GM12878 (cell line): ENCODE results near the gene NTRK1. TPM values are rescaled to one million over a fixed set of nuclear protein-coding genes. Genes with fewer than 3 reads are reported as not detected.

ENCODE experiments used
- ATAC-seq: fragments of 200-7000 bp; cut with Tn5 transposase; 3 replicates; pipeline ENCODE4 v1.9.1; 2020; ENCODE audit warnings: mild to moderate bottlenecking, moderate library complexity
- BruUV-seq: library from RNA; stranded (reverse); fragments of 400-500 nt; replicated peaks from 2 replicates; lab custom pipeline; 2021; lab: Mats Ljungman, UMichigan
- CTCF ChIA-PET: fragments of 300-600 bp; sonication (Branson Sonifier 250); formaldehyde crosslinking; extraction: SDS; loops from one replicate; lab custom pipeline; 2021; ENCODE audit warnings: inconsistent platforms; lab: Yijun Ruan, JAX
- POLR2A ChIA-PET: fragments of 350-600 bp; formaldehyde crosslinking; extraction: SDS; loops from one replicate; lab custom pipeline; 2021; ENCODE audit warnings: inconsistent platforms; lab: Charles Lee
- RAD21 ChIA-PET: fragments of 300-600 bp; sonication (Branson Sonifier 250); formaldehyde crosslinking; loops from one replicate; lab custom pipeline; 2023; ENCODE audit warnings: antibody characterized with exemption; ENCODE audit not compliant: unreplicated experiment; lab: Charles Lee
- SMC1A ChIA-PET: fragments of 300-600 bp; sonication (Branson Sonifier 250); formaldehyde crosslinking; loops from one replicate; lab custom pipeline; 2023; ENCODE audit not compliant: unreplicated experiment, uncharacterized antibody; lab: Charles Lee
- DNase-seq: peaks from one replicate; pipeline ENCODE4 v3.0.0-alpha.2; 2011; ENCODE audit warnings: low read depth, low spot score
- FAIRE-seq: peaks from 3 replicates; lab custom pipeline; 2011; peaks lifted over from hg19 to GRCh38; lab: Jason Lieb, UNC
- H2AFZ ChIP-seq: 2 replicates; pipeline ENCODE4 v1.6.0; 2011; ENCODE audit warnings: low read depth, low read length, control low read depth; ENCODE audit not compliant: control insufficient read depth
- H3K27ac ChIP-seq: 2 replicates; pipeline ENCODE4 v1.5.1; 2011; ENCODE audit warnings: control low read depth; ENCODE audit not compliant: control insufficient read depth, insufficient read depth
- H3K27me3 ChIP-seq, 2 experiments: replicated peaks in 1 of 2; 2 replicates each; pipeline versions ENCODE4 v1.6.0 to v1.6.1; 2011; ENCODE audit warnings: low read length in 1 of 2; ENCODE audit not compliant: control insufficient read depth in 2 of 2, insufficient read depth in 2 of 2
- H3K36me3 ChIP-seq, 2 experiments: 2 replicates each; pipeline ENCODE4 v1.5.1; 2011; ENCODE audit warnings: low read length in 1 of 2; ENCODE audit not compliant: control insufficient read depth in 2 of 2, insufficient read depth in 2 of 2
- H3K4me1 ChIP-seq: 2 replicates; pipeline ENCODE4 v1.6.1; 2011; ENCODE audit warnings: mild to moderate bottlenecking, low read length, moderate library complexity, mixed read lengths; ENCODE audit not compliant: control insufficient read depth, insufficient read depth
- H3K4me2 ChIP-seq: 2 replicates; pipeline ENCODE4 v1.6.0; 2011; ENCODE audit warnings: control low read depth; ENCODE audit not compliant: control insufficient read depth, insufficient read depth
- H3K4me3 ChIP-seq: fragments of 200-600 bp; sonication (generic); 2 replicates; pipeline ENCODE4 v1.5.1; 2016
- H3K79me2 ChIP-seq: 2 replicates; pipeline ENCODE4 v1.6.0; 2011; ENCODE audit warnings: low read length; ENCODE audit not compliant: control insufficient read depth, insufficient read depth
- H3K9ac ChIP-seq: 2 replicates; pipeline ENCODE4 v1.8.0; 2011; ENCODE audit warnings: low read length, control low read depth, mixed read lengths; ENCODE audit not compliant: control insufficient read depth, insufficient read depth
- H3K9me3 ChIP-seq: replicated peaks from 3 replicates; pipeline ENCODE4 v1.5.1; 2011; ENCODE audit warnings: mild to moderate bottlenecking, low read length; ENCODE audit not compliant: control insufficient read depth, insufficient read depth
- H4K20me1 ChIP-seq: 2 replicates; pipeline ENCODE4 v1.6.0; 2011; ENCODE audit not compliant: control insufficient read depth, insufficient read depth
- ATF7 ChIP-seq: fragments of 450-650 bp; IDR thresholded peaks from 2 replicates; pipeline ENCODE4 v1.6.1; 2016; ENCODE audit warnings: low read depth, mild to moderate bottlenecking
- BACH1 ChIP-seq: fragments of 450-650 bp; IDR thresholded peaks from 2 replicates; pipeline ENCODE4 v1.6.1; 2017; ENCODE audit warnings: mild to moderate bottlenecking, borderline replicate concordance
- BHLHE40 ChIP-seq, 2 experiments: fragments of 450-650 bp in 1 of 2; IDR thresholded peaks; 2 replicates each; pipeline ENCODE4 v1.6.1; 2011 to 2017; ENCODE audit warnings: low read depth in 2 of 2, borderline replicate concordance in 1 of 2, improper control_type of control experiment in 1 of 2, low read length in 1 of 2, mild to moderate bottlenecking in 1 of 2
- CHD1 ChIP-seq: IDR thresholded peaks from 2 replicates; pipeline ENCODE4 v1.6.1; 2012; ENCODE audit warnings: low read depth, low read length, improper control_type of control experiment
- DPF2 ChIP-seq: fragments of 450-650 bp; IDR thresholded peaks from 2 replicates; pipeline ENCODE4 v1.6.1; 2017; ENCODE audit warnings: mild to moderate bottlenecking
- HDAC6 ChIP-seq: fragments of 200-600 bp; sonication (generic); IDR thresholded peaks from one replicate; pipeline ENCODE4 v1.8.0; 2017; ENCODE audit warnings: antibody characterized with exemption; ENCODE audit not compliant: unreplicated experiment
- JUNB ChIP-seq: IDR thresholded peaks from 2 replicates; pipeline ENCODE4 v1.6.1; 2016; ENCODE audit warnings: antibody characterized with exemption, mild to moderate bottlenecking
- JUND ChIP-seq: IDR thresholded peaks from 2 replicates; pipeline ENCODE4 v1.6.1; 2012; ENCODE audit warnings: low read depth, mild to moderate bottlenecking, low read length, improper control_type of control experiment, moderate library complexity
- KLF5 ChIP-seq: fragments of 450-650 bp; IDR thresholded peaks from 2 replicates; pipeline ENCODE4 v1.6.1; 2014; ENCODE audit warnings: mild to moderate bottlenecking; ENCODE audit not compliant: partially characterized antibody
- NFIC ChIP-seq: IDR thresholded peaks from 2 replicates; pipeline ENCODE4 v1.6.1; 2012; ENCODE audit warnings: low read depth, mild to moderate bottlenecking, inconsistent platforms, low read length, moderate library complexity
- PAX5 ChIP-seq: IDR thresholded peaks from 2 replicates; pipeline ENCODE4 v1.6.1; 2011; ENCODE audit warnings: low read depth, low read length, borderline replicate concordance
- RAD21 ChIP-seq: IDR thresholded peaks from 2 replicates; pipeline ENCODE4 v1.6.1; 2011; ENCODE audit warnings: mild to moderate bottlenecking, low read depth, low read length, moderate library complexity; ENCODE audit not compliant: insufficient read depth
- RBBP5 ChIP-seq: fragments of 200-600 bp; sonication (generic); conservative IDR thresholded peaks from 2 replicates; pipeline ENCODE4 v1.6.1; 2016
- SIX5 ChIP-seq: IDR thresholded peaks from 2 replicates; pipeline ENCODE4 v1.6.1; 2011; ENCODE audit warnings: mild to moderate bottlenecking, low read depth, low read length, moderate library complexity; ENCODE audit not compliant: severe bottlenecking
- SPI1 ChIP-seq: IDR thresholded peaks from 2 replicates; pipeline ENCODE4 v1.6.1; 2011; ENCODE audit warnings: low read depth, mild to moderate bottlenecking, low read length, moderate library complexity, borderline replicate concordance; ENCODE audit not compliant: insufficient read depth
- ZBED1 ChIP-seq: IDR thresholded peaks from 2 replicates; pipeline ENCODE4 v1.6.1; 2016; ENCODE audit warnings: borderline replicate concordance
- WGBS: methylation state at CpG from one replicate; pipeline ENCODE4 v1.1.6; 2016; ENCODE audit warnings: low lambda C conversion rate; ENCODE audit not compliant: insufficient replicate concordance, insufficient coverage; ENCODE audit errors: missing lambda C conversion rate; 5-methylcytosine and 5-hydroxymethylcytosine counted together
- in situ Hi-C: fragments of 300-500 bp; cut with MboI; formaldehyde crosslinking; loops from 9 replicates; pipeline ENCODE4 v1.14.3; 2018; ENCODE audit warnings: mixed read lengths
- intact Hi-C: fragments of 100-400 bp; cut with micrococcal nuclease; formaldehyde crosslinking; loops from one replicate; pipeline ENCODE4 v1.14.2; 2022; ENCODE audit not compliant: unreplicated experiment
- polyA plus RNA-seq, 11 experiments: library from polyadenylated mRNA; depleted of rRNA in 4 of 11; unstranded in 6 of 11; stranded (reverse) in 5 of 11; fragments of >200 nt; fragmentation: Nextera tagmentation in 4 of 11; fragmentation: Illumina TruSeq in 1 of 11; extraction: Ambion mirVana in 4 of 11; extraction: Trizol in 1 of 11; gene quantifications; 1 replicate in 1 of 11; 2 replicates in 10 of 11; pipeline versions ENCODE4 v1.2.1 to v1.2.3, GENCODE V29; 2011 to 2016; ENCODE audit warnings: inconsistent platforms in 2 of 11, missing spikeins in 2 of 11, low read depth in 1 of 11
- total RNA-seq, 4 experiments: library from RNA; depleted of rRNA in 3 of 4; stranded (reverse); fragments of >200 nt in 3 of 4; fragmentation: Illumina TruSeq in 1 of 4; extraction: Trizol in 1 of 4; gene quantifications; 2 replicates each; pipeline versions ENCODE4 v1.2.1 to v1.2.3, GENCODE V29; 2013 to 2021
- TF ChIP-seq, protein P1 (sequence below): fragments of 450-650 bp; IDR thresholded peaks from 2 replicates; pipeline ENCODE4 v1.6.1; 2017; ENCODE audit warnings: low read depth, mild to moderate bottlenecking, moderate library complexity
- TF ChIP-seq, protein P2 (sequence below): fragments of 450-650 bp; IDR thresholded peaks from 2 replicates; pipeline ENCODE4 v1.6.1; 2017; ENCODE audit warnings: borderline replicate concordance

Gene NTRK1
- total and polyA plus RNA-seq, 10 of the 15 experiments (the other 5 are each of a cell fraction or from before 2014, with no cell fraction given): 0.10 to 0.56 (median 0.40) TPM; not detected in 7

DNA sequence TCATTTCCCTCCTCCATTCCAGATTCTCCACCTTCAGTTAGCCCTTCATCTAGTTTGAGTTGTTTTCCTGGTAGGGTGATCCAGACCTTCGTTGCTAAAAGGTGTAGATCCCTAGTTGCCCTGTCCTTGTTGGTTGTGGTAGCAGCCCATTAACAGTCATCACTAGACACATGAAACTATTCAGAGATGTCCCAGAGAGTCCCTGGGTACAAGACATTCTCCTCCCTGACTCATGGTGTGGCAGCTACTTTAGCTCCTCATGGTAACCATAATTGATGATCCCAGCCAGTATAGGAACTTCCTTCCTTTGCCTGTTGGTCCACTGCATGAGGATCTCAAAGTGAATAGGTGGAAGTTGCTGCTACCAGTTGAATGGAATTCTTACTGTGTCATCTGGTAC is 38.0 kb upstream of the NTRK1 start (continued):
- no peak for TF ChIP-seq DPF2
- no peak for TF ChIP-seq ZBED1
- no peak for TF ChIP-seq NFIC
- TF ChIP-seq, protein P1, sequence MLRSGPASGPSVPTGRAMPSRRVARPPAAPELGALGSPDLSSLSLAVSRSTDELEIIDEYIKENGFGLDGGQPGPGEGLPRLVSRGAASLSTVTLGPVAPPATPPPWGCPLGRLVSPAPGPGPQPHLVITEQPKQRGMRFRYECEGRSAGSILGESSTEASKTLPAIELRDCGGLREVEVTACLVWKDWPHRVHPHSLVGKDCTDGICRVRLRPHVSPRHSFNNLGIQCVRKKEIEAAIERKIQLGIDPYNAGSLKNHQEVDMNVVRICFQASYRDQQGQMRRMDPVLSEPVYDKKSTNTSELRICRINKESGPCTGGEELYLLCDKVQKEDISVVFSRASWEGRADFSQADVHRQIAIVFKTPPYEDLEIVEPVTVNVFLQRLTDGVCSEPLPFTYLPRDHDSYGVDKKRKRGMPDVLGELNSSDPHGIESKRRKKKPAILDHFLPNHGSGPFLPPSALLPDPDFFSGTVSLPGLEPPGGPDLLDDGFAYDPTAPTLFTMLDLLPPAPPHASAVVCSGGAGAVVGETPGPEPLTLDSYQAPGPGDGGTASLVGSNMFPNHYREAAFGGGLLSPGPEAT: no peak
- TF ChIP-seq HDAC6: no peak
- TF ChIP-seq JUNB: no peak
- TF ChIP-seq RAD21: no peak
- no peak for TF ChIP-seq BACH1
- no peak for TF ChIP-seq BHLHE40 (IDR thresholded peaks at IDR 0.05; ENCODE audit: borderline replicate concordance in 1 of 2, low read depth in 2 of 2, low read length in 1 of 2)
- no peak for TF ChIP-seq ATF7

DNA sequence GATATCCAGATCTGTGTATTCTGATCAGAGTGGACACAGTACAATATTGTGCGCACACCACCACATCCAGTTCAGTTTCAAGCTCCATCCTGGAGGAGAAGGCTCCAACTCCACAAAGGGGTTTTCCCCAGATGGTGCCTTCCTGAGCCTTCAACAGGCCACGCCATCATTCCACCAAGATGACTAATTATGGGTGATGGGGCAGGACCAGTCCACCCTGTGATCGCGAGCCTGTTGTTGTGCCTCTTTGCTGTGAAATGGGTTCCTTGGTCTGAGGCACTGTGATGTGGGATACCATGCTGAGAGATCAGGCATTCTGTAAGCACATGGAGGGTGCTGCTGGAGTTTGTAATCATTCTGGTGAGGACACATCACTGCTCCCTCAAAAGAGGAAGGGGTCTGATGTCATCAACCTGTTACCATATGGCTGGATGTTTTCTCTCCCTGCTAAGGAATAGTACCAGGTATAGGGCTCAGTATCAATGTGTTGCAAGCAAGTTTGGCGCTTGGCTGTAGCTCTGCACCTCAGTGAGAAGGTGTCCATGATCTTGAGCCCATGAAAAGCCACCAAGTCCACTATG is 37.4 kb upstream of the NTRK1 start:
- Histone ChIP-seq H2AFZ (no peak overlapping the region), H3K27ac (no peak overlapping the region), H3K9me3 (no peaks in the 10 kb centered on the region), H3K9ac (no peak overlapping the region), H4K20me1 (no peaks in the 10 kb centered on the region), H3K79me2 (no peaks in the 10 kb centered on the region), H3K4me2 (no peak overlapping the region), H3K4me1 (no peaks in the 10 kb centered on the region), H3K36me3 (no peaks in the 10 kb centered on the region), H3K27me3 (no peaks in the 10 kb centered on the region), H3K4me3 (no peak overlapping the region)
- in situ Hi-C loops: no loop called here
- no TSS peak for BruUV-seq
- SMC1A ChIA-PET: no interaction called here
- DNase-seq: no peak
- no peak for ATAC-seq
- WGBS: 60% methylated on average over 5 of the region's 5 CpGs
- intact Hi-C loops: no loop called here
- FAIRE-seq: no peak
- TF ChIP-seq JUNB (no peak), JUND (no peak), KLF5 (no peak), SIX5 (no peak), CHD1 (no peak), PAX5 (no peak), RBBP5 (no peak), SPI1 (no peak)
- TF ChIP-seq, protein P2, sequence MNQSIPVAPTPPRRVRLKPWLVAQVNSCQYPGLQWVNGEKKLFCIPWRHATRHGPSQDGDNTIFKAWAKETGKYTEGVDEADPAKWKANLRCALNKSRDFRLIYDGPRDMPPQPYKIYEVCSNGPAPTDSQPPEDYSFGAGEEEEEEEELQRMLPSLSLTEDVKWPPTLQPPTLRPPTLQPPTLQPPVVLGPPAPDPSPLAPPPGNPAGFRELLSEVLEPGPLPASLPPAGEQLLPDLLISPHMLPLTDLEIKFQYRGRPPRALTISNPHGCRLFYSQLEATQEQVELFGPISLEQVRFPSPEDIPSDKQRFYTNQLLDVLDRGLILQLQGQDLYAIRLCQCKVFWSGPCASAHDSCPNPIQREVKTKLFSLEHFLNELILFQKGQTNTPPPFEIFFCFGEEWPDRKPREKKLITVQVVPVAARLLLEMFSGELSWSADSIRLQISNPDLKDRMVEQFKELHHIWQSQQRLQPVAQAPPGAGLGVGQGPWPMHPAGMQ: no peak
- CTCF ChIA-PET: interaction anchor here (1.4 to 3.6 kb wide), 2 partner anchors 12 to 37 kb away, joined by 3 to 14 read pairs; partner anchors contain the start of gene NTRK1
- RAD21 ChIA-PET: no interaction called here
- POLR2A ChIA-PET: interaction anchor here (0.5 kb wide), 1 partner anchor 67 kb away, joined by 6 read pairs; no protein-coding TSS in a partner anchor
